ENCODE results near the gene AR. TPM values are rescaled to one million over a fixed set of nuclear protein-coding genes. Genes with fewer than 3 reads are reported as not detected.

AR gene
- total RNA-seq, 2 donors from 2014 or later: 2.9 to 8.2 TPM

DNA sequence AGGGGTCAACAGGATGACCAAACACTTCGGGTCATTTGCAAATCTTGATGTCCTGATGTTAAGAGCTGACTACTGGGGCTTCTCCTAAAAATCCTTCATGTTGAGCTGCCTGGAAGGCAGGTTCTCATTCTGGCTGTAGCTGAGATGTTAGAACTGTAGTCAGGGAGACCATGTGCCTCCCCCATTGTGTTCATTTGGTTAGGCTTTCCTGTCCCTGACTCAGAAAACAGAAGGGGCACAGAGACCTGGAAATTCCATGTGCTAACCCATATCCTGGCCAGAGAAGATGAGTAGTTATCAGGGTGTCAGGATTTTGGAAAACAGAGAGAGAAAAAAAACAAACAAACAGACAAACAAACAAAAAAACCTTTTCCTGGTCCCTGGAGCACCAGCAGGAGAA is 177.5 kb downstream of the AR start:
- no peak overlapping the region for H3K27ac ChIP-seq
- no peak for TF ChIP-seq POLR2A (IDR thresholded peaks at IDR 0.05)
- TF ChIP-seq, protein P1, sequence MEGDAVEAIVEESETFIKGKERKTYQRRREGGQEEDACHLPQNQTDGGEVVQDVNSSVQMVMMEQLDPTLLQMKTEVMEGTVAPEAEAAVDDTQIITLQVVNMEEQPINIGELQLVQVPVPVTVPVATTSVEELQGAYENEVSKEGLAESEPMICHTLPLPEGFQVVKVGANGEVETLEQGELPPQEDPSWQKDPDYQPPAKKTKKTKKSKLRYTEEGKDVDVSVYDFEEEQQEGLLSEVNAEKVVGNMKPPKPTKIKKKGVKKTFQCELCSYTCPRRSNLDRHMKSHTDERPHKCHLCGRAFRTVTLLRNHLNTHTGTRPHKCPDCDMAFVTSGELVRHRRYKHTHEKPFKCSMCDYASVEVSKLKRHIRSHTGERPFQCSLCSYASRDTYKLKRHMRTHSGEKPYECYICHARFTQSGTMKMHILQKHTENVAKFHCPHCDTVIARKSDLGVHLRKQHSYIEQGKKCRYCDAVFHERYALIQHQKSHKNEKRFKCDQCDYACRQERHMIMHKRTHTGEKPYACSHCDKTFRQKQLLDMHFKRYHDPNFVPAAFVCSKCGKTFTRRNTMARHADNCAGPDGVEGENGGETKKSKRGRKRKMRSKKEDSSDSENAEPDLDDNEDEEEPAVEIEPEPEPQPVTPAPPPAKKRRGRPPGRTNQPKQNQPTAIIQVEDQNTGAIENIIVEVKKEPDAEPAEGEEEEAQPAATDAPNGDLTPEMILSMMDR (IDR thresholded peaks at IDR 0.05): no peak

GRCh38 chrX:67723580-67724351 is 179.9 kb downstream of the AR start:
- Histone ChIP-seq H3K27me3 (no peaks in the 10 kb centered on the region), H3K4me3 (no peak overlapping the region), H3K9me3 (no peaks in the 10 kb centered on the region), H3K27ac (no peak overlapping the region), H3K36me3 (replicated peaks in 1 of 2; ENCODE audit: insufficient read depth in 1 of 2, low read depth in 2 of 2) (no peaks in the 10 kb centered on the region), H3K4me1 (no peaks in the 10 kb centered on the region)
- intact Hi-C loops (cut with DNase I): no loop called here
- TF ChIP-seq, protein P1 (IDR thresholded peaks at IDR 0.05): no peak
- 49 to 52% methylated on average over 5 of the region's 5 CpGs for WGBS, 2 donors
- DNase-seq: no peak
- ATAC-seq: no peak

More for the DNA sequence above, 177.5 kb downstream of the AR start:
- intact Hi-C loops (cut with DNase I): no loop called here
- Histone ChIP-seq H3K4me3 (no peak overlapping the region), H3K9me3 (no peaks in the 10 kb centered on the region), H3K27me3 (no peaks in the 10 kb centered on the region), H3K36me3 (replicated peaks in 1 of 2; ENCODE audit: insufficient read depth in 1 of 2, low read depth in 2 of 2) (no peaks in the 10 kb centered on the region), H3K4me1 (no peaks in the 10 kb centered on the region)
- WGBS, 2 donors: 40 to 50% methylated on average over 1 of the region's 1 CpG
- ATAC-seq: no peak
- no peak for DNase-seq

- Histone ChIP-seq H3K27me3 (no peaks in the 10 kb centered on the region), H3K4me3 (no peak overlapping the region), H3K36me3 (replicated peaks in 1 of 2; ENCODE audit: insufficient read depth in 1 of 2, low read depth in 2 of 2) (no peaks in the 10 kb centered on the region), H3K27ac (no peak overlapping the region), H3K4me1 (no peaks in the 10 kb centered on the region), H3K9me3 (no peaks in the 10 kb centered on the region)
- ATAC-seq: no peak
- DNase-seq: no peak
- intact Hi-C loops (cut with DNase I): no loop called here
- no peak for TF ChIP-seq POLR2A (IDR thresholded peaks at IDR 0.05)
- TF ChIP-seq, protein P1 (IDR thresholded peaks at IDR 0.05): no peak
- WGBS, 2 donors: 53 to 58% methylated on average over 5 of the region's 5 CpGs
These were observed 180.7 kb downstream of the AR start for GRCh38 chrX:67724359-67725110.

DNA sequence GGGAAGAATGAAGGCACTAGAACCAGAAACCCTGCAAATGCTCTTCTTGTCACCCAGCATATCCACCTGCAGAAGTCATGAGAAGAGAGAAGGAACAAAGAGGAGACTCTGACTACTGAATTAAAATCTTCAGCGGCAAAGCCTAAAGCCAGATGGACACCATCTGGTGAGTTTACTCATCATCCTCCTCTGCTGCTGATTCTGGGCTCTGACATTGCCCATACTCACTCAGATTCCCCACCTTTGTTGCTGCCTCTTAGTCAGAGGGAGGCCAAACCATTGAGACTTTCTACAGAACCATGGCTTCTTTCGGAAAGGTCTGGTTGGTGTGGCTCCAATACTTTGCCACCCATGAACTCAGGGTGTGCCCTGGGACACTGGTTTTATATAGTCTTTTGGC is 181.7 kb downstream of the AR start:
- no peaks in the 10 kb centered on the region for H3K9me3 ChIP-seq
- intact Hi-C loops (cut with DNase I): no loop called here
- H3K4me1 ChIP-seq: no peaks in the 10 kb centered on the region
- H3K4me3 ChIP-seq: no peak overlapping the region
- H3K36me3 ChIP-seq (replicated peaks in 1 of 2; ENCODE audit: insufficient read depth in 1 of 2, low read depth in 2 of 2): no peaks in the 10 kb centered on the region
- no peaks in the 10 kb centered on the region for H3K27me3 ChIP-seq
- TF ChIP-seq, protein P1 (IDR thresholded peaks at IDR 0.05): no peak
- no peak for TF ChIP-seq POLR2A (IDR thresholded peaks at IDR 0.05)
- whole genome bisulfite sequencing, 2 donors: 84 to 91% methylated on average over 2 of the region's 2 CpGs
- ATAC-seq (no peak), DNase-seq (no peak)
- no peak overlapping the region for H3K27ac ChIP-seq

All from body of pancreas (tissue), 4 donors.